Measurements from ENCODE around the gene PMEPA1. TPM values are rescaled to one million over a fixed set of nuclear protein-coding genes. Genes with fewer than 3 reads are reported as not detected.

Gene PMEPA1
- total RNA-seq, 1 donor from 2014 or later = 56.8 TPM

DNA sequence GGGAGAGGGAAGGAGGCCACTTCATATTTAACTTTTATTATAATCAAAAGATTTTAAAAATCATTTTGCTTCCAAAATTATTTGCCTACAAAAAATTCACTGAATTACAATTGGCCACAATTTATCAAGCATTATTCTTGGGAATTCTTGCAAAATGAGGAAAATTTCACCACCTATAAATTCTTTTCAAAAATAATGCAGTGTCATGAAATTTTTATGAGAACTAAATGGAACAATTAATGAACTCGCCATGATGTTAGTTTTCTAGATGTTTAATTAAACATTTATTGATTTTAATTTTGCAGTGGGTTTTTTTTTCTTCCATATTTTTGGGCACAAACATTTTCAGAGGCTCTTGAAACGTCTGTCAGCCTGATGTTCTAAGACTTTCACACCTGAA lies 83.8 kb downstream of the PMEPA1 start:
- H3K4me1 ChIP-seq = peaks cover 0 to 2% of the 10 kb centered on the region in 2 donors
- H3K4me3 ChIP-seq = no peak overlapping the region
- peaks cover 0 to 6% of the 10 kb centered on the region in 2 donors for H3K9me3 ChIP-seq
- H3K27me3 ChIP-seq = no peaks in the 10 kb centered on the region
- H3K27ac ChIP-seq = no peak overlapping the region
- TF ChIP-seq, protein P1, sequence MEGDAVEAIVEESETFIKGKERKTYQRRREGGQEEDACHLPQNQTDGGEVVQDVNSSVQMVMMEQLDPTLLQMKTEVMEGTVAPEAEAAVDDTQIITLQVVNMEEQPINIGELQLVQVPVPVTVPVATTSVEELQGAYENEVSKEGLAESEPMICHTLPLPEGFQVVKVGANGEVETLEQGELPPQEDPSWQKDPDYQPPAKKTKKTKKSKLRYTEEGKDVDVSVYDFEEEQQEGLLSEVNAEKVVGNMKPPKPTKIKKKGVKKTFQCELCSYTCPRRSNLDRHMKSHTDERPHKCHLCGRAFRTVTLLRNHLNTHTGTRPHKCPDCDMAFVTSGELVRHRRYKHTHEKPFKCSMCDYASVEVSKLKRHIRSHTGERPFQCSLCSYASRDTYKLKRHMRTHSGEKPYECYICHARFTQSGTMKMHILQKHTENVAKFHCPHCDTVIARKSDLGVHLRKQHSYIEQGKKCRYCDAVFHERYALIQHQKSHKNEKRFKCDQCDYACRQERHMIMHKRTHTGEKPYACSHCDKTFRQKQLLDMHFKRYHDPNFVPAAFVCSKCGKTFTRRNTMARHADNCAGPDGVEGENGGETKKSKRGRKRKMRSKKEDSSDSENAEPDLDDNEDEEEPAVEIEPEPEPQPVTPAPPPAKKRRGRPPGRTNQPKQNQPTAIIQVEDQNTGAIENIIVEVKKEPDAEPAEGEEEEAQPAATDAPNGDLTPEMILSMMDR (IDR thresholded peaks at IDR 0.05) = no peak
- intact Hi-C loops (cut with DNase I) = no loop called here
- no peak for DNase-seq (ENCODE audit: low spot score in 2 of 2)
- no peaks in the 10 kb centered on the region for H3K36me3 ChIP-seq

DNA sequence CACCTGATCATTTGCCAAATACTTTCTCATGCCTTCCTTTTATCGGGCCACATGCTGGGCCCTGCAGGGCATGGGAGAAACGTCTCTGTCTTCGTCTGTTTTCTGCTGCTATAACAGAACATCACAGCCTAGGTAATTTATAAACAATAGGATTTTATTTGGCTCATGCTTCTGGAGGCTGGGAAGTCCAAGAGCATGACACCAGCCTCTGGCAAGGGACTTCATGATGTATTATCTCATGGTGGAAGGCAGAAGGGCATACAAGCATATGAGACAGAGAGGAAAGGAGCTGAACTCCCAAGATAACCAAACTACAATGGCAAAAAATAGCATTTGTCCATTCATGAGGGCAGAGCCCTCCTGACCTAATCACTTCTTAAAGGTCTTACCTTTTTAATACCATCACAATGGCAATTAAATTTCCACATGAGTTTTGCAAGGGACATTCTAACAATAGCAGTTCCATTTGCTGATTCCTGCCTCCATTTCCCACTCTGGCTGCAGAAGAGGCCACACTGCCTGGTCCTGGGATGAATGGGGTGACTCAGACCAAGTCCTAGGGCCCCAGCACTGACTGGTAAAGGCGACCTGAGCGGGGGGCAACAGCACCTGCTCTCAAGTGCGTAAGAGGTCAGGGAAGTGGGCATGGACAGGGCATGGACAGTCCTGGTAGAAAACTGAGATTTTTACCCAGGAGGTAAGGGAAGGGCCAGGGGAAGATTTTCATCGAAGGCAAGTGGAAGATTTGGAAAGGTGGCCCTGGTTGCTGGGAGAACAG lies 84.4 kb downstream of the PMEPA1 start:
- Histone ChIP-seq H3K9me3 (peaks cover 0 to 6% of the 10 kb centered on the region in 2 donors), H3K4me3 (no peak overlapping the region), H3K4me1 (peaks cover 0 to 2% of the 10 kb centered on the region in 2 donors), H3K36me3 (no peaks in the 10 kb centered on the region), H3K27ac (no peak overlapping the region), H3K27me3 (no peaks in the 10 kb centered on the region)
- intact Hi-C loops (cut with DNase I) = no loop called here
- TF ChIP-seq, protein P1 (IDR thresholded peaks at IDR 0.05) = no peak
- DNase-seq (ENCODE audit: low spot score in 2 of 2) = no peak

DNA sequence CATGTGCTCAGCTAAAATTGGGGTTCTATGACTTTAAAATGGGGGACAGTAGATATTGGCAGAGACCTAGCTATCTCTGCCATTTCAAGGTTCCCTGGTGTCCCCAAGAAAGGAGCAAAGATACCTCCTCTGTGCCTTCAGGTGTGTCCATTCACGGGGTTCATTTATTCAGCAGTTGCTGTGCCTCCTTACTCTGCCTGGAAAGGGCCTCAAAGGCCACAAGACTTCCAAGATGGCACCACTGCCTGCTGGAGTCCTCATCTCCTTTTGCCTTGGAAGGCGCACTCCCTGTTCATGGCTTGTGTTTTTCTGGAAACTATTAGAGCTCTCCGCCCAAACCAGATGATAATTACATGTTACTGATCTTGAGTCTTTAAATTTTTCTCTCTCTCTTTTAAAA lies 85.7 kb downstream of the PMEPA1 start:
- intact Hi-C loops (cut with DNase I) = no loop called here
- TF ChIP-seq, protein P1 (IDR thresholded peaks at IDR 0.05) = no peak
- DNase-seq (ENCODE audit: low spot score in 2 of 2) = no peak
- no peaks in the 10 kb centered on the region for H3K27me3 ChIP-seq
- no peaks in the 10 kb centered on the region for H3K36me3 ChIP-seq
- H3K9me3 ChIP-seq = peaks cover 0 to 6% of the 10 kb centered on the region in 2 donors
- no peak overlapping the region for H3K4me3 ChIP-seq
- H3K4me1 ChIP-seq = peaks cover 0 to 2% of the 10 kb centered on the region in 2 donors
- H3K27ac ChIP-seq = no peak overlapping the region

DNA sequence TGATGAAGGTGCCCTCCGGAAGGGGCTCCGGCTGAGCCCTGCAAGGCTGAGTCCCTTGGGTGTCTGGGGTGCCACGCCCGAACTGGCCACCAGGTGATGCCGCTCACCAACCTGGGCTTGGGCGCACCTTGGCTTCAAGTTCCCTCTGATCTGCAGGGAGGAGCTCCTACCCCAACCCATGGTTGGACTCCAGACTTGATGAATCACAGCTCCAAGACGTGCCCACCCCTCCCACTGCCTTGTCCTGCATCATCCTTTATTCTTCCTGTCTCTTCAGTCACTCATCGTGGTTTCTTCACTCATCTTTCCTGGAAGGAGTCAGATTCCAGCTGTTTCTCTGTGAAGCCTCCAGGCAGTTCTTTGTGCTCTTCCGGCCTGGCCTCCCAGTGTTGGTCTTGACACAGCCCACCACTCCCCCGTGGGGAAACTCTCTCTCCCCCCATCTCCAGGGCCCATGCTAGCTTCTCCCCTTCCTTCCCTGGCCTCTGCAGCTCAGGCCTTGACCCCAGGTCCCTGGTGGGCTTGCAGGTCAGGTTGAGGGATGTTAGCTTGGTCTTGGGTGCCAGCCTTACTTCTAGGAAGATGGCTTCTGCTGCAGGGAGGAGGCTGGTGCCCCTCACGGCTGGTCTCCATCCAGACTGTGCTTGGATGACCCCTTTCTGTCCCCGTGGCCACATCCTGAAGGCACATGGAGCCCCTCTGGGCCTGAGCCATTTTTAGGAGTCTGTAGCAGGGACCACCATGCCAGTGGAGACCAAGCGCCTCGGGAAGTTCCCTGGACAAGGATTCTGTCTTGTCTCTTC lies 87.0 kb downstream of the PMEPA1 start:
- TF ChIP-seq, protein P1 (IDR thresholded peaks at IDR 0.05) = peak; percentile 57 to 75 (median 64)
- peaks cover 0 to 6% of the 10 kb centered on the region in 2 donors for H3K9me3 ChIP-seq
- no peaks in the 10 kb centered on the region for H3K36me3 ChIP-seq
- no peak for DNase-seq (ENCODE audit: low spot score in 2 of 2)
- H3K27ac ChIP-seq = no peak overlapping the region
- no peak overlapping the region for H3K4me3 ChIP-seq
- intact Hi-C loops (cut with DNase I) = loop anchor here (1.0 kb wide), 1 partner anchor 557 kb away; no protein-coding TSS in a partner anchor
- H3K4me1 ChIP-seq = no peaks in the 10 kb centered on the region
- no peaks in the 10 kb centered on the region for H3K27me3 ChIP-seq

DNA sequence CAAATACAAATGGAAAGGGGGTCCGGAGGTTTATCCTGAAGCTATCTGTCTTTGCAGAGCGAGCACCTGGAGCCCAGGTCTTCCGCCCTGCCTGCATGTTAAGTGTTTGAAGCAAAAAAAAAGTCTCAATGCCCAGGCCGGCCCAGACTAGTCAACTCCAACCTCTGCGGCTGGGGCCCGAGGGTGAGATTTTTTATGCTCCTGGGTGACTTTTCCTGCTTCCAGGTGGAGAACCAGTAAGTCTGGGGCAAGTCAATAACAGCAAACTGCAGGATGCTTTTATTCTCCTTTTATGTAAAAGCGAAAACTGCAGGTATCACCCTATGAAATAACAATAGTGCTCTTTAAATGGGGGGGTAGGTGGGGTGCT lies 87.6 kb downstream of the PMEPA1 start:
- Histone ChIP-seq H3K4me3 (no peak overlapping the region), H3K4me1 (no peaks in the 10 kb centered on the region), H3K27ac (no peak overlapping the region), H3K36me3 (no peaks in the 10 kb centered on the region), H3K27me3 (no peaks in the 10 kb centered on the region), H3K9me3 (peaks cover 0 to 6% of the 10 kb centered on the region in 2 donors)
- intact Hi-C loops (cut with DNase I) = loop anchor here (1.0 kb wide), 1 partner anchor 557 kb away; no protein-coding TSS in a partner anchor
- no peak for DNase-seq (ENCODE audit: low spot score in 2 of 2)
- TF ChIP-seq, protein P1 (IDR thresholded peaks at IDR 0.05) = no peak
